HL-60 (cell line): ENCODE measurements around the gene HHATL.

Source experiments
- DNase-seq, 2 experiments: peaks; one replicate each; pipeline ENCODE4 v3.0.0-alpha.2; 2010 to 2020; ENCODE audit warnings: low read depth in 1 of 2, low spot score in 1 of 2
- H3K27ac ChIP-seq: fragments of 250-450 bp; sonication (Bioruptor Pico); replicated peaks from 2 replicates; pipeline ENCODE4 v1.5.1; 2020; ENCODE audit warnings: mild to moderate bottlenecking, moderate library complexity
- H3K27me3 ChIP-seq: fragments of 250-450 bp; sonication (Bioruptor Pico); 2 replicates; pipeline ENCODE4 v1.5.1; 2021; ENCODE audit warnings: mild to moderate bottlenecking, moderate library complexity; ENCODE audit not compliant: insufficient read depth, poor library complexity, severe bottlenecking
- H3K4me3 ChIP-seq: replicated peaks from 2 replicates; pipeline ENCODE4 v1.5.1; 2011; ENCODE audit warnings: mild to moderate bottlenecking, control low read depth, low read length; ENCODE audit not compliant: insufficient read depth
- CTCF ChIP-seq: IDR thresholded peaks from one replicate; pipeline ENCODE4 v1.5.1; 2011; ENCODE audit warnings: low read length, control low read depth, inconsistent platforms; ENCODE audit not compliant: insufficient read depth
- GABPA ChIP-seq: IDR thresholded peaks from 2 replicates; pipeline ENCODE4 v1.6.1; 2012; ENCODE audit warnings: low read depth
- POLR2AphosphoS5 ChIP-seq: IDR thresholded peaks from 2 replicates; pipeline ENCODE4 v1.6.1; 2012; ENCODE audit warnings: low read depth
- SPI1 ChIP-seq: IDR thresholded peaks from 2 replicates; pipeline ENCODE4 v1.6.1; 2012; ENCODE audit warnings: low read depth, mild to moderate bottlenecking, borderline replicate concordance
- TF ChIP-seq, protein P1 (sequence below): IDR thresholded peaks from 2 replicates; pipeline ENCODE4 v1.6.1; 2012; ENCODE audit warnings: low read depth; ENCODE audit not compliant: insufficient replicate concordance

HHATL gene

GRCh38 chr3:42670670-42671069, 31.9 kb downstream of the HHATL start:
- DNase-seq = no peak
- Histone ChIP-seq H3K27ac (no peak overlapping the region), H3K4me3 (no peak overlapping the region), H3K27me3 (no peaks in the 10 kb centered on the region)
- TF ChIP-seq CTCF (no peak), POLR2AphosphoS5 (no peak), GABPA (no peak), SPI1 (no peak)
- TF ChIP-seq, protein P1, sequence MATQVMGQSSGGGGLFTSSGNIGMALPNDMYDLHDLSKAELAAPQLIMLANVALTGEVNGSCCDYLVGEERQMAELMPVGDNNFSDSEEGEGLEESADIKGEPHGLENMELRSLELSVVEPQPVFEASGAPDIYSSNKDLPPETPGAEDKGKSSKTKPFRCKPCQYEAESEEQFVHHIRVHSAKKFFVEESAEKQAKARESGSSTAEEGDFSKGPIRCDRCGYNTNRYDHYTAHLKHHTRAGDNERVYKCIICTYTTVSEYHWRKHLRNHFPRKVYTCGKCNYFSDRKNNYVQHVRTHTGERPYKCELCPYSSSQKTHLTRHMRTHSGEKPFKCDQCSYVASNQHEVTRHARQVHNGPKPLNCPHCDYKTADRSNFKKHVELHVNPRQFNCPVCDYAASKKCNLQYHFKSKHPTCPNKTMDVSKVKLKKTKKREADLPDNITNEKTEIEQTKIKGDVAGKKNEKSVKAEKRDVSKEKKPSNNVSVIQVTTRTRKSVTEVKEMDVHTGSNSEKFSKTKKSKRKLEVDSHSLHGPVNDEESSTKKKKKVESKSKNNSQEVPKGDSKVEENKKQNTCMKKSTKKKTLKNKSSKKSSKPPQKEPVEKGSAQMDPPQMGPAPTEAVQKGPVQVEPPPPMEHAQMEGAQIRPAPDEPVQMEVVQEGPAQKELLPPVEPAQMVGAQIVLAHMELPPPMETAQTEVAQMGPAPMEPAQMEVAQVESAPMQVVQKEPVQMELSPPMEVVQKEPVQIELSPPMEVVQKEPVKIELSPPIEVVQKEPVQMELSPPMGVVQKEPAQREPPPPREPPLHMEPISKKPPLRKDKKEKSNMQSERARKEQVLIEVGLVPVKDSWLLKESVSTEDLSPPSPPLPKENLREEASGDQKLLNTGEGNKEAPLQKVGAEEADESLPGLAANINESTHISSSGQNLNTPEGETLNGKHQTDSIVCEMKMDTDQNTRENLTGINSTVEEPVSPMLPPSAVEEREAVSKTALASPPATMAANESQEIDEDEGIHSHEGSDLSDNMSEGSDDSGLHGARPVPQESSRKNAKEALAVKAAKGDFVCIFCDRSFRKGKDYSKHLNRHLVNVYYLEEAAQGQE = no peak

GRCh38 chr3:42670051-42670576, 32.5 kb downstream of the HHATL start:
- no peak for DNase-seq
- no peaks in the 10 kb centered on the region for H3K27me3 ChIP-seq
- TF ChIP-seq, protein P1 = no peak
- no peak for TF ChIP-seq CTCF
- TF ChIP-seq SPI1 = no peak
- TF ChIP-seq GABPA = no peak
- no peak overlapping the region for H3K27ac ChIP-seq
- H3K4me3 ChIP-seq = no peak overlapping the region

DNA sequence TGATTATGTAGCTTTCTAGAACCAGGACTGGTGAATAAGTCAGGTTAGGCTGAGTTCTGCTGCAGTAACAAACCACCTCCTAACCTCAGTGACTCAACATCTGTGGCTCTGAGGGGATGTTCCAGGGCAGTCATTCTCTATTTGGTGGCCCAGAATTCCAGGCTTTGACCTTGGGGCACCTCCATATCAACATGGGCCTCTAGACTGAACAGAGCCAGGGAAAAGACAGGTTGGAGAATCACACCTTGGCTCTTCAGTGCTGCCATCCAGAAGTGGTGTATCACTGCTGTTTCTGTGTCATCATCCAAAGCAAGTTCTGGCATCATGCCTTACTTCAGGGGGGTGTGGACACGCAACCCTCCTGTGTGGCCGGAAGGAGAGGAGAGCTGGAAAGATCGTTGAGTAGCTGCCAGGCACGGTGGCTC, 33.8 kb downstream of the HHATL start:
- DNase-seq = no peak
- no peak overlapping the region for H3K27ac ChIP-seq
- H3K27me3 ChIP-seq = no peaks in the 10 kb centered on the region
- H3K4me3 ChIP-seq = no peak overlapping the region
- TF ChIP-seq SPI1 (no peak), CTCF (no peak), POLR2AphosphoS5 (no peak), GABPA (no peak)
- TF ChIP-seq, protein P1 = no peak
